ENCODE measurements around the gene PTPRN2. TPM values are rescaled to one million over a fixed set of nuclear protein-coding genes. Genes with fewer than 3 reads are reported as not detected.

PTPRN2 gene
- total RNA-seq, 1 donor from 2014 or later, result 1.8 TPM

DNA sequence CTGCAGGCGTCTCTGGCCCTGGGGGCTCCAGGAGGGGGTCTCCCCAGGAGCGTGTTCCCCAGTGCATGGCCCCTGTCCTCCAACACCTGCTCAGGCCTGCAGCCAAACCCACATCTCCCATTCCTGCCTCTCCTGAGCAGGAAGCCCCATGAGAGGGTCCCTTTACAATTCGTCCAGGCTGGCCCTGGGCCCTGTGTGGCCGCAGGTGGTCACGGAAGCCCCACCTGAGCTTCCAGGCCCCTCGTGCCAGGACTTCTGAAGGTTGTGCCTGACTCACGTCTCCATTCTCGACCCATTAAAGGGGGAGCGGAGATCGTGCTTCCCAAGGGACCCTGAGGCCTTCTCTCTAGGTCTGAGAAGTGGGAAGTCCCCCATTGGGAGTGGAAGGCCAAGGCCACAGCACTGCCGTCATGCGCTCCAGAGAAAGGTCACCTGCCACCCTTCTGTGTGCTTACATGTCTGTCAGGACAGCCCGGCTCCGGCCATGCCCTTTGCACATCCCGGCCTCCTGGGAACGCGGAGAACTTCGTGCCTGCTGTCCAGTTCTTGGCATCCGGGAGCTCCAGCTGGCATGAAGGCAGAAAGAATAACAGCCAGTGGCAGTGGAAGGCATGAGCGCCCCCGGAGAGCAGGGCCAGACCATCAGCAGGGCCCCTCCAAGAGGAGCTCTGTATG lies 868.5 kb downstream of the PTPRN2 start:
- Mint-ChIP-seq H3K27me3 (no peaks in the 10 kb centered on the region), H3K27ac (no peak overlapping the region), H3K4me1 (no peaks in the 10 kb centered on the region), H3K4me3 (no peak overlapping the region), H3K36me3 (ENCODE audit: low read depth) (no peaks in the 10 kb centered on the region), H3K9me3 (peaks cover 2% of the 10 kb centered on the region)
- POLR2A ChIA-PET, result no interaction called here
- TF ChIP-seq, protein P1, sequence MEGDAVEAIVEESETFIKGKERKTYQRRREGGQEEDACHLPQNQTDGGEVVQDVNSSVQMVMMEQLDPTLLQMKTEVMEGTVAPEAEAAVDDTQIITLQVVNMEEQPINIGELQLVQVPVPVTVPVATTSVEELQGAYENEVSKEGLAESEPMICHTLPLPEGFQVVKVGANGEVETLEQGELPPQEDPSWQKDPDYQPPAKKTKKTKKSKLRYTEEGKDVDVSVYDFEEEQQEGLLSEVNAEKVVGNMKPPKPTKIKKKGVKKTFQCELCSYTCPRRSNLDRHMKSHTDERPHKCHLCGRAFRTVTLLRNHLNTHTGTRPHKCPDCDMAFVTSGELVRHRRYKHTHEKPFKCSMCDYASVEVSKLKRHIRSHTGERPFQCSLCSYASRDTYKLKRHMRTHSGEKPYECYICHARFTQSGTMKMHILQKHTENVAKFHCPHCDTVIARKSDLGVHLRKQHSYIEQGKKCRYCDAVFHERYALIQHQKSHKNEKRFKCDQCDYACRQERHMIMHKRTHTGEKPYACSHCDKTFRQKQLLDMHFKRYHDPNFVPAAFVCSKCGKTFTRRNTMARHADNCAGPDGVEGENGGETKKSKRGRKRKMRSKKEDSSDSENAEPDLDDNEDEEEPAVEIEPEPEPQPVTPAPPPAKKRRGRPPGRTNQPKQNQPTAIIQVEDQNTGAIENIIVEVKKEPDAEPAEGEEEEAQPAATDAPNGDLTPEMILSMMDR (IDR thresholded peaks at IDR 0.05), result no peak
- CTCF ChIA-PET, result no interaction called here
- ATAC-seq (ENCODE audit: low read depth) (no peak), DNase-seq (no peak)
- intact Hi-C loops (cut with micrococcal nuclease), result no loop called here

DNA sequence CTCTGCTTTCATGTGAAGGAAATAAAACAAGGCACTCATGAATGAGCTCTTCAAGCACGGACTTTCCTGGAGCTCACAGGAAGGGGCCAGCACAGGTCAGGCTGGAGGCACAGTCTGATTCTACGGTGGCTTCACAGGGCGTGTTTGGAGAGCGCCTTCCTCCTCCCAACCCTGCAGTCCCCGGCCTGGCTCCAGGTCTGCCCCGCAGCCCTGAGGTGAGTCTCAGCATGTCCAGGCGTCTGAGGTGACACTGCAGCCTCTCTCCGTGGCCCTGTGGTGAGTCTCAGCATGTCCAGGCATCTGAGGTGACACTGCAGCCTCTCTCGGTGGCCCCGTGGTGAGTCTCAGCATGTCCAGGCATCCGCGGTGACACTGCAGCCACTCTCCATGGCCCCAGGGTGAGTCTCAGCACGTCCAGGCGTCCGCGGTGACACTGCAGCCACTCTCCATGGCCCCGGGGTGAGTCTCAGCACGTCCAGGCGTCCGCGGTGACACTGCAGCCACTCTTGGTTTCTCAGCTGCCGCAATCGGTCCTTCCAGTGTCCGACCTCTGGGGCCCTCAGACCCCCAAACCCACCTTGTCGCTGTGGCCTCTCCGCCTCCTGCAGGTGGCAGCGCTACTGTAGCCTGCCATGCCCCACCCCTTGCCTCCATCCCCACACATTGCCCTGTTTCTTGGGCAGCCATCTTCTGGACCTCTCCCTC lies 869.2 kb downstream of the PTPRN2 start:
- intact Hi-C loops (cut with micrococcal nuclease), result no loop called here
- Mint-ChIP-seq H3K27ac (no peak overlapping the region), H3K9me3 (peaks cover 2% of the 10 kb centered on the region), H3K4me3 (no peak overlapping the region), H3K36me3 (ENCODE audit: low read depth) (no peaks in the 10 kb centered on the region), H3K27me3 (no peaks in the 10 kb centered on the region), H3K4me1 (no peaks in the 10 kb centered on the region)
- ChIA-PET POLR2A (no interaction called here), CTCF (no interaction called here)
- no peak for ATAC-seq (ENCODE audit: low read depth)
- DNase-seq, result no peak
- TF ChIP-seq, protein P1 (IDR thresholded peaks at IDR 0.05), result no peak

DNA sequence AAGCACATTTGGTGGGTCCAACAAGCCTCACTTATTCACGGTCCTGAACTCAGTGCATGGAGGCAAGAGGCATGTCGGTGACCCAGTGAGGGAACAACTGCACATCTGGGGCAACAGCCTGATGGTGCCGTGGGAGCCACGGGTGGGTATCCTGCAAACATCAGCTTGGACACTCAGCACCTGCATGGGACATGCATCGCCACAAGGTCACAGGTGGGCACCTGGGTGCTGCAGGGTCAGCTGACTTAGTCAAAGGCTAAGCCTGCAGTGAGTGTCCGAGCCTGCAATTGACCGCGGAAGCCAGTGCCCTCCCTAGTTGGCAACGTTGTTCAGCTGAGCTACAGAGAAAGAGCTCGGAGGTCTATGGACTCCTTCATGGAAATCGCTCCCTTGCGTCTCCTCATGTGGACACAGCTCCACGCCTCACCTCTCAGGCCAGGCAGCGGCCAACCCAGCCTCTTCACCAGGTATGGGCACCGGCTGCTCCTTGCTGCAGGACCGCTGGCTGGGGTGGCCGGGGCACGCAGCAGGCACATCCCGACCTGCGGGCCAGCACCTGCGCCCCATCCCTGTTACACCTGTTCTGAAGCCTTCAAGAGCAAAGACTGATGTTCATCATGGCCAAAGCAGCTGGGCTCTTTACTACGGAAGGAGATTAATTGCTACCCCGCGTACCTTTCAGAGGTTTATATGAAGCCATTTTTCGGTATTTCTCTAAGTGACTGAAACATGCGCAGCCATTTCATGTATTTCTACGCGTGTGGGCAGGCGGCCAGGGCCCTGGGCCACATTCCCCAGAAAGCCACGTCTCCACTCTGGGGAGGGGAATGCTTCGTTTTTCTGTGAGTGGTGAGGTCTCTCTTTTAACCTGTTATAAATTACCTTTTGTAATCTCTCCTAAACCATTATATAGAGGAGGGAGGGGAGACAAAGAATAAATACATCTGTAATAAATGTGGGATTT lies 870.1 kb downstream of the PTPRN2 start:
- intact Hi-C loops (cut with micrococcal nuclease), result no loop called here
- H3K4me1 Mint-ChIP-seq, result no peaks in the 10 kb centered on the region
- H3K9me3 Mint-ChIP-seq, result peaks cover 2% of the 10 kb centered on the region
- DNase-seq, result no peak
- POLR2A ChIA-PET, result no interaction called here
- no peak for ATAC-seq (ENCODE audit: low read depth)
- TF ChIP-seq, protein P1 (IDR thresholded peaks at IDR 0.05), result no peak
- no peaks in the 10 kb centered on the region for H3K27me3 Mint-ChIP-seq
- no peak overlapping the region for H3K4me3 Mint-ChIP-seq
- H3K36me3 Mint-ChIP-seq (ENCODE audit: low read depth), result no peaks in the 10 kb centered on the region
- no peak overlapping the region for H3K27ac Mint-ChIP-seq
- CTCF ChIA-PET, result no interaction called here

DNA sequence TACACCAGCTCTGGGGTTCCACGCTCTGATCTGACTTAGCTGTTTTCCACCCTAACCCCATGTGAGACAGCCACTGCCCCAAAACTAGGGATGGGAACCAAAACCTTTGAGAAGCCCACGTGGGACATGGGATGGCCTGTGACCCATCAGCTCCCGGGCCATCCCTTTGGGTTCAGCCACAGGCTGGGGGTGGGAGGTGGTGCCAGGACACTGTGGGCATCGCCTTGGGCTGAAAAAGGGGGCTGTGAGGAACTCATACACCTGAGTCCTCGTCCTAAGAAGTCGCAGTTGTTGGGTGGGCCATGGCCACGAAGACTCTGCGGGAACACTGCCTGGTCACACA lies 871.7 kb downstream of the PTPRN2 start:
- peaks cover 2% of the 10 kb centered on the region for H3K9me3 Mint-ChIP-seq
- H3K27me3 Mint-ChIP-seq, result no peaks in the 10 kb centered on the region
- H3K4me3 Mint-ChIP-seq, result no peak overlapping the region
- intact Hi-C loops (cut with micrococcal nuclease), result no loop called here
- no peaks in the 10 kb centered on the region for H3K4me1 Mint-ChIP-seq
- POLR2A ChIA-PET, result no interaction called here
- no peaks in the 10 kb centered on the region for H3K36me3 Mint-ChIP-seq (ENCODE audit: low read depth)
- CTCF ChIA-PET, result no interaction called here
- ATAC-seq (ENCODE audit: low read depth), result no peak
- no peak for DNase-seq
- H3K27ac Mint-ChIP-seq, result no peak overlapping the region
- TF ChIP-seq, protein P1 (IDR thresholded peaks at IDR 0.05), result no peak
